ENCODE results near the gene TNNT3.

Gene TNNT3

DNA sequence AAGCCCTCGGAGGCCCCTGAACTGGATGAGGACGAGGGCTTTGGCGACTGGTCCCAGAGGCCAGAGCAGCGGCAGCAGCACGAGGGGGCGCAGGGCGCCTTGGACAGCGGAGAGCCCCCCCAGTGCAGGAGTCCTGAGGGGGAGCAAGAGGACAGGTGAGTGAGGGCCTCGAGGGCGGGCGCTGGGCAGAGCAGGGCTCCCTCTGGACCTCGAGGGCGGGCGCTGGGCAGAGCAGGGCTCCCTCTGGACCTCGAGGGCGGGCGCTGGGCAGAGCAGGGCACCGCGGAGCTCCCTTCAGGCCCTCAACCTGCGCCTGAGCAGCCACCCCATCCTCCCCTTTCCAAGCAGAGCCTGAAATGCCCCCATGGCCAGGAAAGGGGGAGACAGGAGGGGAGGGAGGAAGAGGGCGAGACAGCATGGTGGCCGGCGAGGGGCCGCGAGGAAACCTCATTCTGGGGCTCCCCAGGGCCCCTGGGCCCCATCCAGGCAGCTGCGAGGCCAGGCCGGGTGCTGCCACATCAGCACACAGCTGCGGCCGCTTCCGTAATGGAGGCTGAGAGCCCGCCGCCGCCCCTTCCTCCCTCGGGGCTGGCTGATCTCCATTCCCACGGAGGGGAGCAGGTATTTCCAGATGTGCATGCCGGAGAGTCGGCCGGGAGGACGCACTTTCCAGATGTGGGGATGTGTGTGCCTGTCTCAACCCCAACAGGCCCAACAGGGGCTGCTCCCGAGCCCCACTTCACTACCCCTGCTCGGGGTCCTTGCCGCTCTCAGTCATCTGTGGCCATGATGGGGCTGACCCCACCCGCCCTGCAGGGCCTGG lies 37.9 kb upstream of the TNNT3 start:
- DNase-seq, result peak; percentile 38

DNA sequence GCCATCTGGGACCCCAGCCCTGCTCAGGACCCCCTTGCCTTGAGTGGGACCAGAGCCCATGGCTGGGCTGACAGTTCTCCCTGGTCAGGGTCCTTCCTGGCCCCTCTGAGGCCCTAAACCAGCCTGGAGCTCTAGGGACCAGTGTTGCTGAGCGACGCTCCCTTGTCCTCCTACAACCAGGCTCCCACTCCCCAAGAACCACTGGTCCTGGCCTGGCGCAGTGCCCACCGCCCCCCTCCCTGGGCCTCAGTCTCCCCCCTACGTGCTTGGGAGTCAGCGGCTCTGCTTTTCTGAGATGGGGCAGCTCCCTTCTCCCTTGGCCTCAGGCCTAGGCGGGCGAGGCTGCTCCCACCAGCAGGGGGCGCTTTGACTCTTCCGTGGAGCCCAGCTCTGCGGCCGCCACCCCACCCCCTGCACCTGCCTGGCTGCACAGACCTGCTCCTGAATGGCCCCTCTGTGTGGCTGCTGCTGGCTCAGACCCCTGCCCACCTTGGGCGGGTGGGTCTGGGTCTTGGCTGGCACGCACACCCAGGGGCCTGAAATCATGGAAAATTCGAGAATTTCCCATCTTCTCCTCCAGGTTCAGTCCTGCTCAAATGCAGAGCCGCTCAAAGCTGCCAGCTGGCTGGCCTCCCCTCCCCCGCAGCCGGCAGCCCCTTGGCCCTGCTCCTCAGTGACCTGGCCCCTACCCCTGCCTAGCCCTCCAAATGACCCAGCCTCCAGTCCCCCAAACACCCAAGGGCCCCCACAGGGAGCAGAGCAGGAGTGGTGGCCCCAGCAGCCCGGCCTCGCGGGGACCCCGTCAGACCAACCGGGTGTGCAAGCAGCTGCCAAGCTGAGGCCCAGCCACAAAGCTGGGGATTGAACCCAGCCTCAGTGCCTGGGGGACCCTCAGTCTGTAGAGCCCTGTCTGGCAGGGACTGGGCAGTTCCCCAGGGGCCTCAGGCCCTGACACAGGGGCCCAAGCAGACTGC lies 37.0 kb upstream of the TNNT3 start:
- peak; percentile 100 for DNase-seq

DNA sequence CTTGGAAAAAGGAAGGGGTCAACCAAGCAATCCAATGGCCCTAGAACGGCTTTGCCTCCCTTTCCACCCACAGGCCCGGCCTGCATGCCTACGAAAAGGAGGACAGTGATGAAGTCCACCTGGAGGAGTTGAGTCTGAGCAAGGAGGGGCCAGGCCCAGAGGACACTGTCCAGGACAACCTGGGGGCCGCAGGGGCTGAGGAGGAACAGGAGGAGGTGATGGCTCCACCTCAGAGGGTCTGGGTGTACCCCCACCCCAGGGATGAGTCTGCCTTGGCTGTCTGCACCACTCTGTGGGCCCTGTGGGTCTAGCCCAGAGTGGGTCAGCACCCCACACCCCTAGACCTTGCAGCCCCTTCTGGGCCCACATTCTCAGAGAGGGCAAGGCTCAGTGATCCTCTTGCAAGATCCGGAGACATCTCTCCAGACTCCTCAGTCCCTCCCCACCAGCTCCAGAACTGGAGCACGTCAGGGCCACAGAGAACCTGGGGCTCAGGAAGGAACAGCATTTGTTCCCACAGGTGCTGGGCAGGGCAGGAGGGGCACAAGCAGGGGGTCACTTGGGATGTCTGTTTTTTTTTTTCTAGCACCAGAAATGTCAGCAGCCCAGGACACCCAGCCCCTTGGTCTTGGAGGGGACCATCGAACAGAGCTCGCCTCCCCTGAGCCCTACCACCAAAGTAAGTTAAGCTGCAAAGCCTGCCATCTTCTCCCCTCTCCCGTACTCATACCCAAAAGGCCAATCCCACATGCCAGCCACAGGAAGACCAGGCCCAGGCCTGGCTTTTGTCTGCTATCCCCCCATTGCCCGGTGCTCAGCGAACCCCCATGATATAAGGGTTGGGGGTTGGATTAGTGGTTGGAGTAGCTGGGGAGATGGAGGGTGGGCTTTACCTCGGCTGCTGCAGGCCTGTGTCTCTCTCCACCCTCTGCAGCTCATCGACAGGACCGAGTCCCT lies 35.9 kb upstream of the TNNT3 start:
- DNase-seq, result peak; percentile 15

DNA sequence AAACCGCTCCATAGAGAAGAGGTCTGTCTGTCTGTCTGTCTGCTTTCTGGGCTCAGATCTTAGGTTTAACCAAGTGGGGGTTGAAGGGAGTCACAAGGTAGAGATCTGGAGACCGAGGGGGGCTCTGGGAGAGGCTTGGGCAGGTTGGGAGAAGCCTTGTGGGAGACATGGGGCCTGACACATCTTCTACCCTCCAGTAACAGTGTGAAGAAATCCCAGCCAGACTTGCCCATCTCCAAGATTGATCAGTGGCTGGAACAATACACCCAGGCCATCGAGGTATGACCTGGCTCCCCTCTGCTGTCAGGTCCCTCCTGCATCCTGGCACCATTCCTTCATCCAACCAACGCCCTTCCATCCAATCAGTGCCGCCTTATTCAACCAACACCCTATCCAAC lies 35.2 kb upstream of the TNNT3 start:
- no peak for DNase-seq

DNA sequence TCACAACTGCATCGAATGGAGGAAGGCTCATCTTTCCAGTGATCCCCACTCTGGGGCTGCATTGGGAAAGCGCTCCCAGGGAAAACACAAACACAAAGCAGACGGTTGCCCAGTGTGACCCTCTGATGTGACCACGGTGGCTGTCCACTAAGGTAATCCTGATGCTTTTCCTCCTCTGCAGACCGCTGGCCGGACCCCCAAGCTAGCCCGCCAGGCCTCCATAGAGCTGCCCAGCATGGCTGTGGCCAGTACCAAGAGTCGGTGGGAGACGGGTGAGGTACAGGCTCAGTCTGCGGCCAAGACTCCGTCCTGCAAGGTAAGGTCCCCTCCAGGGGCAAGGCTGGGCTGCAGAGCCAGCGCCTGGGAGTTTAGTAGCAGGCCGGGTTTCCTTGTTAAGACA lies 33.0 kb upstream of the TNNT3 start:
- DNase-seq, result peak; percentile 11

DNA sequence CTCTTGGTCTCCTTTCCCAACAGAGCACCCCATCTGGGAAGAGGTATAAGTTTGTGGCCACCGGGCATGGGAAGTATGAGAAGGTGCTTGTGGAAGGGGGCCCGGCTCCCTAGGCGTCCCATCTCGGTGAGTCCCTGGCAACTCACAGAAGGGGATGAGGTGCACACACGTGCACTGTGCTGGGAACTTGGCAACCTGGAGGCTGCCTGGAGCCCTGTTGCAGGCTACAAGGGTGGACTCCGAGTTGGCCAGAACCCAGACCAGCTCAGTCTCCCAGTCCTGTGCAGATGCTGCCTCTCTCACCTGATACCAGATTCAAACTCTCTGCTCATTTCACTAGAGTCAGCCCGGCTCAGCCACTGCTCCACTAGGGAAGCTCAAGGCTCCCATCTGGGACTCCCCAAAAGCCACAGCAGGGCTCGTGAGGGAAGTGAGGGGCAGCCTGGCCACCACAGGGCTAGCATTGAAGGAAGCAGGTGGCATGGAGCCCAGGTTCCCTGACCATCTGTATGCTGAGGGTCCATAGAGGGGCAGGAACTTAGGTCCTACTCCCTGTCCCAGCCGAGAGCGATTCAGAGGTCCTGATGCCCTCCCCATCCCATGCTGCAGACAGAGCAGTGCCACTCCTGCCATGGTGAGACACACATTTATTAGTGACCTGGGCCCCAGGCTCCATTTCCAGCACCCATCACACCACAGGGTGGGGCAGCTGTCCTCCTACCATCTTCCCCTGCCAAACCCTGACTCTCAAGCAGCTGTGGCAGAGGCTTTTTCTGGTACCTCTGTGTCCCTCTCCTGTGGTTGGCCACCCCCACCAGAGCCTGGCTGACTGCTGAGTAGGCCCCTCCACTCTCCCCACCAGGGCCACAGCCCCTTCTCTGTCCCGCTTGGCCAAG lies 31.8 kb upstream of the TNNT3 start:
- peak; percentile 31 for DNase-seq

DNA sequence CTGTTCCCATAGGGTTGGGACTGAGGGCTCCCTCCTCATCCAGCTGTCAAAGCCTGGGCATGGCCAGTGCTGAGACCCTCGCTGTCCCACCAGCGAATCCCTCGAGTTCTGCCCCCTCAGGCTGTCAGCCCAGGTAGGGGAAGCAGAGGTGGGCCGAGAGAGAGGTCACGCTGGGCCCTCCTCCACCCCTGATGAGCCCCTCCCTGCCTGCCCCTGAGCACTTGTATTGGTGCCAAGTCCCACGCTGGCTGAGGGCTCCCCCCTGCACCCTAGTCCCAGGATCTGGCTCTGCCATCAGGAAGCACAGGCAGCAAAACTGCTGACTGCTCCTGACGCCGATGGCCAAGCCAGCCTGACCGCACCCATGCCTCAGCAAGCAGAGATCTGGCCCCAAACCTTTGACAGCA lies 31.2 kb upstream of the TNNT3 start:
- no peak for DNase-seq

DNA sequence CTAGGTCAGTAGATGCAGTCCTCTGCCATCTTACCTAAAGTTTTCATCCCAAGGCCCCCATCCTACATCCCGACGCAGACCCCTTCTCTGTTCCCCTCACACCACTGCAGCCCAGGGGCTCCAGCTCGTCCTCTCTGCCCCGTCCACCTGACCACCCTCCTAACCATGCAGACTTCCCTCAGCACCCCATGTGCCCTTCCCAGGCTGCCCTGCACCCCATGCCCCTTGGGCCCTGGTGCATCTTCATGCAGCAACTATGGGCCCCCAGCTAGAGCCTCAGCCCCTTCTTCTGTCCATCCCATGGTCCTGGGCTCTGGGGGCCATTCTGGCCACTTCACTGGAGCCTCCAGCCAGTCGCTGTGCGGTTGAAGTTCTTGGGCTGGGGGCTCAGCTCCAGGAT lies 30.7 kb upstream of the TNNT3 start:
- no peak for DNase-seq

DNA sequence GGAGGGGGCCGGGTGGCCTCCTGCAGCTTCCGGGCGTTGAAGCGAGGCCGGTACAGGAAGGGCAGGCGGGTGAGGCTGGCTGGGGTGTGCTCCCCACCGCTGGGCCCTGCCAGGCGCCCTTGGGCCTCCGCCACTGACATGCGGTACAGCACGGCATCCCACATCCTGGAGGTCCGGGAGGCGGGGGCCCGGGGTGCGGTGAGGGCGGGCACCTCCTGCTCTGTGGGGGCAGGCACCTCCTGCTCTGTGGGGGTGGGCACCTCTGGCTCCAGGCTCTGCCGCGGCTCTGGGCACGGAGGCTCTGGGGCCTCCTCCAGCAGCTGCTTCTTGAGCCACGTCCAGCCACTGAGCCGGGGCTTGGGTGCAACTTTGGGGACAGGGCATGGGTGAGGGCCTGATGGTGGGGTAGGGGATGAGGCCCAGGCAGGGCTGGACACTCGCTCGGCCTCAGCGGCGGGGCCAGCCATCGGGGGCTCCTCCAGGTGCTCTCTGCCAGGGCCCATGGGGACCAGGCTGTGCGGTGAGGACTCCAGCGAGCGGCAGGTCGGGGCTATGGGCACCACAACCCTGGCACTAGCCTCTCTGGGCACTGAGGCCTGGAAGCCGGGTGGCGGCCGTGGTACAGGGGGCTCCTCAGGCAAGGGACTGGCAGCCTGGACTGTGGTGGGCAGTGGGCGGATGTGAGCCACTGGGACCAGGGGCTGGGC lies 30.1 kb upstream of the TNNT3 start:
- DNase-seq, result no peak

DNA sequence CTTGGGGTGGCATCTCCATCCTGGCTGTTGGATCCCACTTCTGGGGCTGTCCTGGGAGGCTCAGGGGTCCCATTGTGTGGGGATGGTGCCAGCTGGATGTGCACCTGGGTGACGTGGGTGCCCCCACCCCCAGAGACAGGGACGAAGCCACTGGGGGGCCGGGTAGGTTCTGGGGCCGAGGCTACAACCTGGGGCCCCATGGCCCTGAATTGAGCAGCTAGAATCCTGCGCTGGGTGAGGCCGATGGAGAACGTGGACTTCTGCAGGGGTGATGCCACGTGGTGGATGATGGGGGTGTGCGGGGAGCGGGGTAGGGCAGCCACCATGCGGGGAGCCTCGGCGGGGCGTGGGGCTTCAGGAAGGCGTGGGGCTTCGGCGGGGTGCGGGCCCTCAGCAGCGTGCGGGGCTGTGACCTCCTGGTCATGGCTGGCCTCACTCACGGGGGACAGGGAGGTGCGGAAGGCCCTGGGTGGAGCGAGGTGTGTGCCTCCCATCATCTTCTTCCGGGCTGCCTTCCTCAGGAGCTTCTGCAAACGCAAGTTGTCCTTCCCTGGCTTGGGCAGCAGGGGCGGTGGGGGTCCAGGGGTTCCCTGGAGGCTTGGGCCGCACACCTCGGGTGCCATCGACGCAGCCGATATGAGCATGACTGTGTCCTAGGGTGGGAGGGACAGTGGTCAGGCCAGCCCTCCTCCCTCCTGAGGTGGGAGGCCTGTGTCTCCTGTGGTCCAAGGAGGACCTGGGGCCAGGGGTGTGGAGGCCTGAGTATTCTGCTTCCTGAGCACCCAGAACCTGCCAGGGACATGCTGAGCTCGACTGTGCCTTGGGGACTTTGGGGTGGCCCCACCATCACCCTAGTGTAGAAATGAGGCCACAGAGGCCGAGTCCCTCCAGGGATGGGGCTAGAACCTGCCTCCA lies 29.3 kb upstream of the TNNT3 start:
- DNase-seq, result no peak

DNA sequence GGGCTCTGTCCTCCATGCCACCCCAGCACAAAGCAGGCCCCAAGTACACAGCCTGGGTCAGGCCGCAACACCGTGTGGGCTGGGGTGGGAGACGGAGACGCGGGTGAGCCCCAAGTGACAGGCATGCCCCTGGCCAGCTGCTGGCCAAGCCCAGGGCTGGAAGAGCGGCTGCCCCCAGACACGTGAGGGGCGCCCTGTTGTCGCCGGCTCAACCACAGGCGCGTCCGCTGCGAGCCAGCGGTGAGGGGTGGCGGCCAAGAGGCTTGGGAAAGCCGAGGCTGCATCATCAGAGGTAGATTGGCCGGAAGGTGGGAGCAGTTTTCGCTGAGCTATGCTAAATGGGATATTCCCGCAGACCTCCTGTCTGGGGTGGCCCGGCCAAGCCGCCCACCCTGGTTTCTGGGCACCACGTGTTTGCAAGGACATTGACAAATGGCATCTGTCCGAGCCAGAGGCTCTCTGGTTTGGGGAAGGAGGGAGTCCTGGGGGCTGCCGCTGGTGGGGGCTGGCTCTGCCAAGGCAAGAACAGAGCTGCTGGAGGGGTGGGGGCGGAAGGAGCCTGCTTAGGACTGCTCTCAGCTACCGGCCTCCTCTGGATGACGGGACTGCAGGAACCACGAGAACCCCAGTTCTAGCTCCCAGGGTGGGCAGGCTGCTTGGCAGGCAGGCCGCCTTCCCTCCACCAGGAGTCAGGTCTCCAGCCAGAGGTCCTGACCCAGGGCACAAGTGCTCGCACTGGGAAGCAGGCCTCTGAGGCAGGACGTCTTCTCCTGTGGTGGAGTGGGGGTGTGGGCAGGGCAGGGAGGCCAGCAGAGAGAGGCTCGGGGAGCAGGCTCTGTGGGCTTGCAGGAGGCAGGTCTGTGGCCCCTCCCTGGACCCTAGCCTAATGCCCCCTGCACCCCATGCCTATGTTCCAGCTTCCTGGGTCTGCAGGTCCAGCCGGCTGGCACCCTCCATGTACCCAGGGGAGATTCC lies 28.4 kb upstream of the TNNT3 start:
- peak; percentile 36 for DNase-seq

DNA sequence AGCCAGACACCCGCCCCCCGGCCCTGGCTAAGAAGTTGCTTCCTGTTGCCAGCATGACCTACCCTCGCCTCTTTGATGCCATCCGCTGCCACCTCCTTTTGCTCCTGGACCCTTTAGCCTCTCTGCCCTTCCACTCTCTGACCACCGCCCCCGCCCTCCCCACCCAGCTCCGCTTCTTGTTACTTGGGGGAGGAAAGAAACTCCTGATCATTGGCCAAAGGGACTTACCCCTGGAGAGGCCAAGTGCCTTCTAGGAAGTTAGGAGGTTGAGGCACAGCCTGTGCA lies 27.7 kb upstream of the TNNT3 start, which contains the start of gene PRR33:
PRR33 (minus strand) TSS at position 65 of the 285 bp plus-strand sequence. CDS start 1,311 bp downstream, outside the sequence.
- no peak for DNase-seq

DNA sequence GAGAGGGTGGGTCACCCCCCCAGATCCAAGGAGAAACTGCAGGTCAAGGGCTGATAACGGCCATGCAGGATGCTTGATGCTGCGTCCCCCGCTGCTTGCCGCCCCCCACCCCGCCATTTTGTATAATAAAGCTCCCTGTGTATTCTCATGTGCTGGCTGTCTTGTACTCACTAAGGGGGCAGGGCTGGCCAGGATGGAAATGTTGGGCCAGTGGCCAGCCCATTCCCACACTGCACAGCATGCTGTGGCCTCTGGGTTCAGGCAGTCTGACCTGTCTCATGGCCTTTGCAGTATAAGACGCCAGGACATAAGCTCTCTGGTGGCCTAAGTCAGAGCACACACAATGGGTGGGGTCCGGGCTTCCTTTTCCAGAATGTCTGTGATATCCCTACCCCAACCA lies 27.4 kb upstream of the TNNT3 start:
- DNase-seq, result no peak

DNA sequence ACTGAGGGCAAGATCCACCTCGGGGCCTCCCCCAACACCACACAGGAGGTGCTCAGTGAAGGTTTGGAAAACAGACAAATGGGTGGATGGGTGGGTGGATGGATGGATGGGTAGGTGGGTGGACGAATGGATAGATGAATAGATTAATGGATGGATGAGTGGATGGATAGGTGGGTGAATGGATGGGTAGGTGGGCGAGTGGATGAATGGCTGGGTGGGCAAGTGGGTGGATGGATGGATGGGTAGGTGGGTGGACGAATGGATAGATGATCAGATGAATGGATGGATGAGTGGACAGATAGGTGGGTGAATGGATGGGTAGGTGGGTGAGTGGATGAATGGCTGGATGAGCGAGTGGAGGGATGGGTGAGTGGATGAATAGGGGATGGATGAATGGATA lies 26.9 kb upstream of the TNNT3 start:
- DNase-seq, result no peak

DNA sequence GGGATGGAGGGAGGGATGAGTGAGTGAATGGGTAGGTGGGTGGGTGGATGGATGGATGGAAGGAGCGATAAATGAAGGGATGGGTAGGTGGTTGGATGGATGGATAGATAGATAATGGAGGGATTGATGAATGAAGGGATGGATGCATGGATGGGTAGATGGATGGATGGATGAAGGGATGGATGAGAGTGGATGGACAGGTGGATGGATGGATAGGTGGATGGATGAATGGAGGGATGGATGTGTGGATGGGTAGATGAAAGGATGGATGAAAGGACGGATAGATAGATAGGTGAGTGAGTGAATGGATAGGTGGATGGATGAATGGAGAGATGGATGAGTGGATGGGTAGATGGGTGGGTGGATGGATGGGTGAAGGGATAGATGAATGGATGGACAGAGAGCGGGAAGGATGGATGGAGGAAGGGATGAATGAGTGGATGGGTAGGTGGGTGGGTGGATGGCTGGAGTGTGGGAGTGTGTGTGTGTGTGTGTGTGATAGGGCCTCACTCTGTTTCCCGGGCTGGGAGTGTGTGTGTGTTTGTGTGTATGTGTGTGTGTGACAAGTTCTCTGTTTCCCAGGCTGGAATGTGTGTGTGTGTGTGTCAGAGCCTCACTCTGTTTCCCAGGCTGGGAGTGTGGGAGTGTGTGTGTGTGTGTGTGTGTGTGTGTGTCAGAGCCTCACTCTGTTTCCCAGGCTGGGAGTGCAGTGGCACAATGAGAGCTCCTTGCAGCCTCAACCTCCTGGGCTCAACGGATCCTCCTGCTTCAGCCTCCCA lies 25.7 kb upstream of the TNNT3 start:
- no peak for DNase-seq

DNA sequence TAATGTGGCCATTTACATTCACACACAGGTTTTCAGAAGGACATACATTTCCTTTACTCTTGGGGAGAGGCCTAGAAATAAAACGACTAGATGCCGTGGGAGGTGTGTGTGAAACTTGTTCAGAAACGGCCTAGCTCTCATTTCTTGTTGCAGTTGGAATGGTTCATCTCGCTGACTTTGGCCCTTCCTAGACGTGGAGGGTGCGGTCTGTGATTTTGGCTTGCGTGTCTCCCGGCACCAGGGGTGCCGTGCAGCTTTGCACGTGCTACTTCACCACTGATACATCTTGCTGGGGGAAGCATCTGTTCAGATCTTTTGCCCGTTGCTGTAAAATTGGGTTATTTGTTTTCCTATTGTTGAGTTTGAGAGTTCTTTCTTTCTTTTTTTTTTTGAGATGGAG lies 24.7 kb upstream of the TNNT3 start:
- no peak for DNase-seq

DNA sequence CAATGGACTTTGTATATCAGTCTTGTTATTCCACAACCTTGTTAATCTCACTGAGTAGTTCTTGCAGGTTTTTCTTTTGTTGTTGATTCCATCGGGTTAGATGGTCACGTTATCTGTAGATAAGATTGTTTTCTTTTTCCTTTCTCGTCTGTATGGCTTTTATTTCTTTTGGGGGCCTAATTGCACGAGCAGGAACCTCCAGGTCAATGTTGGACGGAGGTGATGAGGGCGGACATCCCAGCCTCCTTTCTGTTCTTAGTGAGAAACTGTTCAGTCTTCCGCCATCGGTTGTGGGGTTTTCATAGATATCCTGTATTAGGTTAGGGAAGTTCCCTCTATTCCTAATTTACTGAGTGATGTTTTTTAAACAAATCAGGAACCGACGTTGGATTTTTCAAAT lies 23.0 kb upstream of the TNNT3 start:
- no peak for DNase-seq

DNA sequence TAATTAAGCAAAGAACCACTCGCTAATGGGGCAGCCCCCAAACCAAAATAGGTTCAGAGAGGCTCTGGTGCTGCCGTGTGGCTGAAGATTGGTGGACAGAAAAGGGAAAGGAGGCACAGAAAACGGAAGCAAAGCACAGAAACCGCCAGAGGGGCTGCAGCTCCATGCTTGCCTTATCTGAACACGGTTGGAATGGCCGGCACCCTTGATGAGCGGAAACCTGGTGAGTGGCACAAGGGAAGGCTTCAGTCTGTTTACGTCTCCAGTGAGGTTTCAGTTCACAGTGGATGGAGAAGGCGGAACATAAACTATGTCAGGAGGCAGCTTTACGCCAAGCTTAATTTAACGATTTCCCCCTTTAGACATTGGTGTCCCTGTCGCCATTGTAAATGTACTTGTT lies 22.6 kb upstream of the TNNT3 start:
- no peak for DNase-seq
